Left forelimb (tissue), 1 donor: ENCODE data around the gene DUS3L.
A peak's percentile ranks its signal among the peaks of the same experiment; 100 is the strongest.

Source experiments
- DNase-seq: peaks from one replicate; pipeline ENCODE4 v3.0.0-alpha.2; 2018; ENCODE audit warnings: low spot score

Gene DUS3L, protein sequence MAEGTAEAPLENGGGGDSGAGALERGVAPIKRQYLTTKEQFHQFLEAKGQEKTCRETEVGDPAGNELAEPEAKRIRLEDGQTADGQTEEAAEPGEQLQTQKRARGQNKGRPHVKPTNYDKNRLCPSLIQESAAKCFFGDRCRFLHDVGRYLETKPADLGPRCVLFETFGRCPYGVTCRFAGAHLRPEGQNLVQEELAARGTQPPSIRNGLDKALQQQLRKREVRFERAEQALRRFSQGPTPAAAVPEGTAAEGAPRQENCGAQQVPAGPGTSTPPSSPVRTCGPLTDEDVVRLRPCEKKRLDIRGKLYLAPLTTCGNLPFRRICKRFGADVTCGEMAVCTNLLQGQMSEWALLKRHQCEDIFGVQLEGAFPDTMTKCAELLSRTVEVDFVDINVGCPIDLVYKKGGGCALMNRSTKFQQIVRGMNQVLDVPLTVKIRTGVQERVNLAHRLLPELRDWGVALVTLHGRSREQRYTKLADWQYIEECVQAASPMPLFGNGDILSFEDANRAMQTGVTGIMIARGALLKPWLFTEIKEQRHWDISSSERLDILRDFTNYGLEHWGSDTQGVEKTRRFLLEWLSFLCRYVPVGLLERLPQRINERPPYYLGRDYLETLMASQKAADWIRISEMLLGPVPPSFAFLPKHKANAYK

DNA sequence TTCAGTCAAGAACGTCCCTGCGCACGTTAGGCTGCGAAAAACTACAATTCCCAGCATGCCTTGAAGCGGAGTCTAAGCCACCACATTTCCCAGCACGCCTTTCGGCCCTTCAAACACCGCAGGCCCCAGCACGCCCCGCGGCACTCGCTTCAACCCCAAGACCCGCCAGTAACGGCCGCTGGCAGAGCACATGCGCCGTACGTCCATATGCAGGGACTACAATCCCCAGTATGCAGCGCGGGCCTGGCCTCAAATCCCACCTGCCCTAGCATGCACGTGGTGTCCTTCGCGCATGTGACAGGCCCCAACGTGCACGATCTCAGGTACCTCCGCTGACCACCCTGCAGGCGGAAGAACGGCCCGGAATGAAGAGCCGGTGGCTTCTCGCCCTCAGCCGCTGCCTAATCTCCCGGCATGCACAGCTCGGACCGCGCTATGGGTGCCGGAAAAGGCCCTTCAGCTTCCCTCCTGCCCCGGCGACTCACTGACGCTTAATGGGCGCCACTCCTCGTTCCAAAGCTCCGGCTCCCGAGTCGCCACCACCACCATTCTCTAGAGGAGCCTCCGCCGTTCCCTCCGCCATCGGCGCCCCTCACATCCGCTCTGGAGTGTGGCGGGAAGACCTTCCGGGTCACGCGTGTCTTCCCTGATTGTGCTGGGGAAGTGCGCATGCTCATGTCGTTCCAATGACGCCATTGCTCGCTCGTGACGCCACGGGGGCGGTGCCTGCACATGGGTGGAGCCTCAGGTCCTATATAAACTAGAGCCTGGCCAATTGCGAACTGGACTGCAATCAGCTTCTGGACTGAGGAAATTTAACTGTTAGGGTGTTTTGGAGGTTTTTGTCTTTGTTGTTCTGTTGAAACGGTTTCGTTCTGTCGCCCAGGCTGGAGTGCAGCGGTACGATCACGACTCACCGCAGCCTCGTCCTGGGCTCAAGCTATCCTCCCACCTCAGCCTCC lies at the start of gene DUS3L:
Gene DUS3L (minus strand): TSS at position 605 of the 962 bp plus-strand sequence. CDS start 22 bp downstream, at position 583.
- DNase-seq, result peak; percentile 96

DNA sequence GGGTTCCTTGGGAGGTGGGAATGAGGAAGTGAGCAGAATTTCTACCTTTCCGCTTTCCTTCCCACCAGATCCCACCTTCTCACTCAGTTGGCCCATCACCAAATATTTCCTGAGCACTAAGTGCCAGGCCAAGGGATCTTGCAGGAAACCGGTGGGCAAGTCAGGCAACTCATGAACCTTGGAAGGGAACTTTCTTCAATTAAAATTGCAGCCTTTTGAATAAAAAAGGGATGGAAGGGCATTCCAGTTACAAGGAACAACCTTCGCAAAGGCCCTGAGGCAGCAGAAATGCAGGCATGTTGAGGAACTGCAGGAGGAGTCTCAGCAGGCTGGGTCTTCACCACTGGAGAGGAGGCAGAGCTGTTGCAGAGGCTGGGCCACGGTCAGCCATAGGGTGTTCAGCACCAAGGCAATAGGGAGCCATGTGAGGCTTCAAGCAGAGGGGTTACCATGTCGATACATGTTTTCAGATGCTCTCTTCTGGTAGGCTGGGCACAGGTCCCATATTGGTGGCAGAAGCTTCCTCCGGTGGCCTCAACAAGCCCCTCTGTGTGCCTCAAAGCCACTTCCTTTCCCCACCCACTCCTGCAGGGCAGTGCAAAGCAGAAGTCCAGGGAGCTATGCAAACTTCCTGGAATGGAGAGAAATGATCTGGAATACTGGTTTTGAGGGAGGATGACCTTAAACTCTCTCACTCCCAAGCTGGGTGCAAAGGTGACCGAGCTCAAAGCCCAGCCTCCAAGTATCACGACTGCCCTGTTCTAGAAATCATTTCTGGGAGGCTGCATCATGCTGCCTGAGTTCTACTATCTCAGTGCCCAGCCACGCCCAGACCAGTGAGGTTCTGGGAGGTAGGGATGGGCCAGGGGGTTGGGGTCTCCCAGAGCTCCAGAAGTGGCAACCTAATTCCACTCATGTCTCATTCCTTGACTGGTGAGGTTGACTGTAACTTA lies 48.4 kb upstream of the DUS3L start, which contains the start of gene FUT6:
Gene FUT6 (minus strand): TSS at position 638 of the 953 bp plus-strand sequence. CDS start 7,135 bp downstream, outside the sequence.
- DNase-seq, result no peak

DNA sequence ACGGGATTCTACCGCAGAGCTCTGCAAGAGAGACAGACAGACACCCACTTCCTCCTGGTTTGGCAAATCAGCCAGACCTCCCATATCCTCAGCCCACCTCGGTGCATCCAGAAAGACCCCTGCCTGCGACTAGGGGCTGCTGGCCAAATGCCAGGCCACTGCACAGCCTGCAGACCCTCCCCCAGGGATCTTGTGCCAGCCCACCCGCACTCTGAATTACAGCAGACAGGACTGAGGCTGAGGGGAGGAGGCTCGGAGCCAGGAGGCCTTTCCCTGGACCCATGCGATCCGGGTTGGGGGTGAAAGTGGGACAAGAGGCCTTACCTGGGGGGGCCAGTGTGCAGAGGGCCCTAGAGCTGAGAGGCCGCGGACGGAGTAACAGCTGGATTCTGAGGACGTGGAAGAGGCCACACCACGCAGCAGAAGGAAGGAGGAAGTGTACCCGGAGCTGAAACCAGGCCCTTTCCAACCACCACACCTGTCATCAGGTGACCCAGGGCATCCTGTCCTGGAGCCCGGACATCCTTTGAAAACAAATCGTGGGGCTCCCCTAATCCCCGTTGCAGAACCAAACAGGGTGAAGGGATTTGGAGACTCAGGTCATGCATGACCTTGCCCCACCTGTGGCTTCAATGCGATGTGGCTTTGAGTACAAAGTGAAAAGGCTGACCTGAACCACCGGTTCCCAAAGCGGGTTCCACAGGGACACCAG lies 47.5 kb upstream of the DUS3L start:
- DNase-seq, result no peak

DNA sequence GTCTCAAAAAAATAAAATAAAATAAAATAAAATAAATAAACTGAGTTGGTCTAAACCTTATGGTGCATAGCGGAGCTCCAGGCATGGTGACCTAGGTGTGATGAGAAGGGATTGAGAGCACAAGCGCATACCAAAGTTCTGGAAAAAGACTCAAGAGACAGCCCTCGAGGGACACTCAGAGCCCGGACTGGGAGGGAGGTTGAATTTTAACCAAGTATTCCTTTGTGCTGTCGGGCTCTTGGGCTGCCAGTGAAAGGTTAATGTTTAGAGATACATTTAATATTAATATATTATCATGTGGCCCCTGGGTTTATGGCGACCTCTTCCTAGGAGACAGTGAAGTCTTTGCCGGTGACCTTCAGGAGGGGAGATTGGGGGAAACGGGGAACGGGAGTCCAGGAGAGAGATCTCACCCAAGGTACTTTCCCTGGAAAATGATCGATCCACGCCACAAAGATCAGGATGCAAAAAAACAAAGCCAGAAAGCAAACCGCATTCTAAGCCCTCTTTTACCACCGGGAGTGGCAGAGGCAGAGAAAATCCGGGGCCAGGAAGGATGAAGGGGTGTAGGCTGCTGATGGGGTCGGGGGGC lies 46.9 kb upstream of the DUS3L start:
- DNase-seq, result no peak

DNA sequence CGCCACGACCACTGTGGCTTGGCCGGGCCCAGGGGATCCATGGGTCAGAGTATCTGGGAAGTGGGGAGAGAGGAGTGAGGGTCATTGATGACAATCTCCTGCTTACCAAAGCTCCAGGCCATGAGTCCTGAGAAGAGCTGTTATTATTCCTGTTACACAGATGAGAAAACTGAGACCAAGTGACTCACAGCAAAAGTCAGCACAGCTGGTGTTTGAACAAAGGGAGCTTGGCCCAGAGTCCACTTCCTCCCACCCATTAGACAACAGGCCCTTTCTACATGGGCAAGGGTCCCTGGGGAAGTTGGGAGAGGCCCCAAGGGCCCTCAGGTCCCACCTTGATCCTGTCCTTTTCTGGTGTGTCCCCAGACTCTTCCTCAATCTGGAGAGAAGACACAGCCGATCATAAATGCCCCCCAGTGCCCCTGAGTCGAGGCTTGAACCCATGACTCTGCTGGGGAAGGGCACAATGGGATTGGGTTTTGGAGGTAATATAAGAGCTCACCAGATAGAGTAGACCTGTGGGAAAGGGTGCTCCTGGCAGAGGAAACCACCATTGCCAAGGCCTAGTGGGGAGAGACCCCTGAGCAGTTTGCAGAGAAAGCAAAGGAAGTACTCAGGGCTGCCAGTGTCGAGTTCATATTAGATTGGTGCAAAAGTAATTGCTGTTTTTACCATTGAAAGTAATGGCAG lies 41.7 kb upstream of the DUS3L start:
- DNase-seq, result no peak

DNA sequence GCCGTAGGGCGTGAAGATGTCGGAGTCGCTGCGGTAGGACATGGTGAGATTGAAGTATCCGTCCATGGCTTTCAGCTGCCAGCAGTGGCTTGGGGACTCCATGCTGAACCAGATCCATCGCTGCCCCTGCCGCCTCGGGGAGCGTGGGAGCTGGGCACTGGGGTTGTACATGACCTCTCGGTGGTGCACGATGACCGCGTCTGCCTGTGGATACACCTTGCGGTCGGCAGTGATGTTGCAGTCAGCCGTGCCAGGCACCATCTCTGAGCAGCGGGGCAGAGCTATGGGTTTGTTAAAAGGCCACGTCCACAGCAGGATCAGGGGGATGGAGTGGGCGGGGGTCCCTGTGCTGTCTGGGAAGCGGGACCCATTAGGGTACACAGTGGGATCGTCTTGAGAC lies 41.1 kb upstream of the DUS3L start:
- DNase-seq, result no peak

DNA sequence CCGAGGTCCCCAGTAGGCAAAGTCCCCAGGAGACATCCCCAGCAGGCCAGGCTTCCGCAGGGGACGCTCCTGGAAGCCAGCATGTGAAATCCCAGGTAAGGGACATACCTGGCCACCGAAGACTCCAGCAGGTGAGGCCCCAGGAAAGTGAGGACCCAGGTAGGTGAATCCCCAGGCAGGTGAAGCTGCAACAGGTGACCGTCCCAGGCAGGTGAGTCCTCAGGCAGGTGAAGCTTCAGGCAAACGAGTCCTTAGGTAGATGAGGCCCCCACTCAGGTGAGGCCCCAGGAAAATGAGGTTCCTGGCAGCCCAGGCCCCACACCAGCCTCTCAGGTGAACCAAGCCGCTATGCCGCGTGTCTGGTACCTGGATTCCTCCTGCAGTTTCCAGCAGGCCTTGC lies 40.2 kb upstream of the DUS3L start:
- DNase-seq, result no peak

DNA sequence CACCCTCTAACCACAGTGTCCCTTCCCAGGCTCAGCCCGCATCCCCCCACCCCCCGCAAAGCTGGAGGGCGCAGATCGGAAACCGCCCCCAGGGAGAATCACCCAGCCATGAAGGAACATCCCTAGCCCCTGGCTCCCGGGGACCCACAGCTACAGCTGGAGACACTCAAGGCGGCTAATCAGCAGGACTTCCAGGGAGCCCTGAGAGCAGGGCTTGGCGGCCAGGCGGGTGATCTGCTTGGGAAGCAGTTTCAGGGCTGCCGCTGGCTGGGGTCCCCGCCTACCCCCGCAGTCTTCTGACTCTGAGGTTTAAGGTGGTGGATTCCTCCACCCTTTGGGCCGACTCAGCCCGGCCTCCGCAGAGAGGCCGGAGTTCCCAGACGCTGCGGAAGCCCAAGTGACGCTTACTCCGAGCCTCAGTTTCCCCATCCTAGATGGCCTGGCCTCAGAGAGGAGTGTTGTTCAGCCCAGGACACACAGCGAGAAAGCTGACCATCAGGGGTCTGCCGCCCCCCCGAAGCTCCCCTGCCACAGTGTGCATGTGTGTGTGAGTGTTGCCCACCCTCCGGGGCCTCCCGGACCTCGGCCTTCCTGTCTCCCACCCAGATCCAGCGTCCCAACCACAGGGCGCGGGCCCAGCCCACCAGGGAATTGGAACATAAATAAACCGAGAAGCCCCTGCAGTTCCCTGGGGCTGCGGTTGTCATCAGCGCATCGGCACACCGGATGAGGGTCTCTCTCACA lies 38.8 kb upstream of the DUS3L start:
- no peak for DNase-seq

DNA sequence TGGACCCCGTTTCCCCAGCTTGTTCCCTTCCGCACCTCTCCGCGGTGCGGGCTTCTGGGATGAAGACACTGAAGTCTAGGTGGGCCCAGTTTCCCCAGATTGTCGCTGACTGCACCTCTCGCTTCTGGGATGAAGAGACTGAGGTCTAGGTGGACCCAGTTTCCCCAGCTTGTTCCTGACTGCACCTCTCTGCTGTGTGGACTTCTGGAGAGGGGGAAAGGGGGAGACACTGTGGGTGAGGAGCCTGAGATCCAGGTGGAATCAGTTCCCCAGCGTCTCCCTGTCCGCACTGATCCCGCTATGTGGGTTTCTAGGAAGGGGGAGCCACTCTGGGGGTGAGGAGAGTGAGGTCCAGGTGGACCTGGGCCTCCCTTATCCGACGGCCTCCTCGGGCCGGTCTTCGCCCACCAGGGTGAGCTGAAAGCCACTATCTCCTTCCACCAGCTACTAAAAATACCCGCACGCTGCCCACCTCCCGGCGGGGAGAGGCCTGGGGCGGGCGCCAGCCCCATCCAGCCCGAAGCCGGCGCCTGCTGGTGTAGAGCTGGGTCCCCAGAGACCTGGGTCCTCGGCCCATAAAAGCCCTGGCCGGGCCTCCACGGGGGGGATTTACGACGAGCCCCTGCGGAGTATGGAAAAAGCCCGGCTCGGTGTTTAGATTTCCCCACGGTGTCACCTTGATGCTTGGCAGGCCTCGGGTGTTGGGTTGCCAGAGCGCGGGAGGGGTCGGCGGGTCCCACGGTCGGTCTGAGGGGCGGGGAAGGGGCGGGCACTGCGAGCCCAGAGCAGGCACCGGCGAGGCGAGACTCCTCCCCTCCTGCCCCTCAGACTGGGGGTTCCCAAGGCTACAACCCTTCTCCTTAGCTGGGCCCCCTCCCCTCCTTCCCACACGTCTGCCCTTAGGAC lies 38.0 kb upstream of the DUS3L start:
- DNase-seq, result no peak

DNA sequence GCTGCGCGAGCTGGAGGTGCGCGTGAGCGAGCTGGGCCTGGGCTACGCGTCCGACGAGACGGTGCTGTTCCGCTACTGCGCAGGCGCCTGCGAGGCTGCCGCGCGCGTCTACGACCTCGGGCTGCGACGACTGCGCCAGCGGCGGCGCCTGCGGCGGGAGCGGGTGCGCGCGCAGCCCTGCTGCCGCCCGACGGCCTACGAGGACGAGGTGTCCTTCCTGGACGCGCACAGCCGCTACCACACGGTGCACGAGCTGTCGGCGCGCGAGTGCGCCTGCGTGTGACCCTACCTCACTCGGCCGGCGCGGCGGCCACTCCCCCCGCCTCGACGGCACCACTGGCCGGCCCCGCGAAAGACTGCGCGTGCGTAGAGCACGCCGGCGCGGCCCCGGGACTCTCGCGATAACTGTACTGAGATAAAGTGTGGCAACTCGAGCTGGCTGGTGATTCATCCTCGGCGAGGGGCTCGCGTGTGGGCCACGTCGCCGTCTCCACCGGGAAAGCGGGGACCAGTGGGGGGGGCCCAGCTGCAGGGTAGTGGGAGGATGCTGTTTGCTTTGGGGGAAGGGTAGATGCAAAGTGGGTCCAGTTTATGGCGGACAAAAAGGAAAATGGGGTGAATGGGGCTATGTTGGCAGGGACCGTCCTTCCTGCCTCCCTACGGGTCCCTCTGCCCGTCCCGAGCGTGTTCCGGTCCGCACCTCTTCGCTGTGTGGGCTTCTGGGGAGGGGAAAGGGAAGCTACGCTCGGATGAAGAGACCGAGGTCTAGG lies 37.1 kb upstream of the DUS3L start:
- DNase-seq, result peak; percentile 98

DNA sequence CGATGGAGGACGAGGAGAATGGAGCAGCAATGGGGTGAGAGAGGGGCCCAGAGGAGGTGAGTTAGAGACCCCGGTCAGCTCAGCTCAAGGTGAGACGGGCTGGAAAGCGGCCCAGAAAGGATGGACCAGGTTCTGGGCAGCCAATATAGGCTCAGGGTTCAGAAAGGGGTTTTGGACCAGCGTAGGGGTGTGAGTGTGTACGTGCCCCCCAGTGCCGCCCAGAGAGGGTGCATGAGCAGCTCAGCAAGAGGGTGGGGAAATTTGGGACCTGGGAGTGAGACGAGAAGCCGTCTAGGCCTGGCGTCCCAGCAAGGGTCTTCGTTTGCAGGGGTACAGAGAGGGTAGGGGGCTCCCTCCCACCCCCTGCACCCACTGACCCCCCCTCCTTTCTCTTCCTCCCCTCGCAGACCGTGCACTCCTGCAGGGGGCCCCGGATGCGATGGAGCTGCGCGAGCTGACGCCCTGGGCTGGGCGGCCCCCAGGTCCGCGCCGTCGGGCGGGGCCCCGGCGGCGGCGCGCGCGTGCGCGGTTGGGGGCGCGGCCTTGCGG lies 36.5 kb upstream of the DUS3L start:
- DNase-seq, result no peak

DNA sequence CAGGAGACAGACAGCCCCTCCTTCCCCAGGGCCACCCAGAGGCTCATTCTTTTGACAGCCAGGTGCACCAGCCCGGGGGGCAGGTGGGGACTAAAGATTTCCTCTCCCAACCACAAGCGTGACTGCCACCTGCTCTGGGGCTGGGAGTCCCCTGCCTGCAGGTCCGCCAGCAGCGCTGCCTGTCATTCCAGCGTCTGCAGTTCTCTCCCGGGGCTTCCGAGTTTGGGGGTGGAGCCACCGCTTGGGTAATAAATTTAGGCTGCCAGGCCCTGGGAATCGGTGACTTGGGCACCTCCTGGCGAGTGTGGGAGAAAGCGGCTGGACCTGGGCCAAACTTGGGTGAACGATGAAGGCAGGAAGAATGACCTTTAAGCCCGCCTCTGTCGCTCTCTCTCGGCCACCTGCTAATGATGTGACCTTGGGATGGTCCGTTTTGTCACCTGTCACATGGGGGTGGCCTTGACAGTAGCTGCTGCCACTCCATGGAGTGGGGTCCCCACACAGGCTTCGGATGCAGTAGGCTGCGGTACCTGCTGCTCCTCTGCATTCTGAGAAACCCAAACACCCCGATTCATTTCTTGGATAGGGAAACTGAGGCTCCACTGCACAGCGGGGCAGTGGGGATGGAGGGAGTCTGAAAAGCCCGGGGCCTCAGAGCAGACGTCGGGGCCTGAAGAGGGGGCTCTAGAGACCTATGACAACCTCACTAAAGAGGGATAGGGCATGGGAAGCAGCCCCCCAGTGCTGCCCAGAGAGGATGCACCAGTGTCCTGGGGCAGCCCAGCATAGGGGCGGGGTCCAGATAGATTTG lies 35.8 kb upstream of the DUS3L start:
- no peak for DNase-seq

DNA sequence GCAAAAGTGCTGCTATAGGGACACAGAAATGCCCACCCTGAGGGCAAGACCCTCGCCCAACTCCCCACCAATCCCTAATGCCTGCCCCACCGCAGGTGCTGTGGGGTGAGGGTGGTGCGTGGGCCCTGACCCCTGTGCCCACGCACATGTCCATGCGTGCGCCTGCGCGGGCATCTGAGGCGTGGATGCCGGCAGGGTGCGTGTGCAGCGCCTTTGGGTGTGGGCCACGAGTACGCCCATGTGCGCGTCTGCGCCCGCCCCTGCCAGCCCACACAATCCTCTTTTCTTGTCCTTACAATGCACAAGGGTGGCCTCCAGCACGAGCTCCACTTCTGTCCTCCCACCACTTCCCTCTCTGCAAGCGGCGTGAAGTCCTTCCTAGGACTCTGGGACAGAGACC lies 34.2 kb upstream of the DUS3L start:
- DNase-seq, result no peak

DNA sequence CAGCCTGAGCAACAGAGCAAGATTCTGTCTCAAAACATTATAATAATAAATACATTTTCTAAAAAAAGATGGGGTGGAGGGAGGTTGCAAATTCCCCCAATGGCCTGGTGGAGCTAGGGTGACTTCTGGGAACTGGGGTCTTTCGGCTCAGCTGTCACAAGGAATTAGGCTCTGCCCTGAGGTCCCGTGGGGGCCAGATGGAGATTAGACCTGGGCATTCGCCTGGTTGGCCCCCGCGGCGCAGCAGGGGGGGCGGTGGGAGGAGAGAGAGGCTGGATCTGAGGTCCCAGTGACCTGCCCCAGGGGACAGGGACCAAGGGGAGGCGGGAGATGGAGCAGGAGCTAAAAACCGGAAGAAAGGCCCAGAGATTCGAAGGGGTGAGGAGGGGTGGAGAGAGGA lies 33.8 kb upstream of the DUS3L start:
- DNase-seq, result no peak

DNA sequence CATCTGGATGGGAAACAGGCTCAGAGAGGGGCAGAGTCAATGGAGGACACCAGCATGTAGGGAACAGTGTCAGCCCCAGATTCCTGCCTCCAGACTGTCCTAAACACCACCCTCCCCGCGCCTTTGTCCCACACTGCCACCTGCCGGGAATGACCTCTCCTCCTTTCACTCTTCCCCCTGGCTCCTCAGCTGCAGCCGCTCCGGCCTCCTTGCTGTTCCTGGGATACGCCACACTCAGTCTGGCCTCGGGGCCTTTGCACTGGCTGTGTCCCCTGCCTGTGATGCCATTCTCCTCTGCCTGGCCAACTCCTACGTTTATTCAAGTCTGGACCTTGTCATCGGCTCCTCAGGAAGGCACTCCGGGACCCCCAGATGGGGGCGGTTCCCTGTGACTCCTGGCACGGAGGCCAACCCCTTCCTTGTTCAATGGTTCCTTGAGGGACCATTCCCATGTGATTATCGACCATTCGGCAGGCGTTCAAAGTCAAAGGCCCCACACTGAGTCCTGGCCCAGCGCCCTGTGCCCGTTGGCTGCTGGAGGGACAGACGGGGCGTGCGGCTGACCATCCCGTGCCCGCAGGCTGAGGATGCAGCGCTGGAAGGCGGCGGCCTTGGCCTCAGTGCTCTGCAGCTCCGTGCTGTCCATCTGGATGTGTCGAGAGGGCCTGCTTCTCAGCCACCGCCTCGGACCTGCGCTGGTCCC lies 32.8 kb upstream of the DUS3L start:
- no peak for DNase-seq
